OCI-LY7 (cell line): Measurements from ENCODE around the gene SLC17A7. TPM values are rescaled to one million over a fixed set of nuclear protein-coding genes. Genes with fewer than 3 reads are reported as not detected.

Experiments
- BruUV-seq: library from RNA; stranded (reverse); fragments of 400-500 nt; replicated peaks from 2 replicates; lab custom pipeline; 2021; lab: Mats Ljungman, UMichigan
- CTCF ChIA-PET: fragments of 300-600 bp; sonication (Branson Sonifier 250); formaldehyde crosslinking; loops from one replicate; lab custom pipeline; 2022; ENCODE audit warnings: antibody characterized with exemption; ENCODE audit not compliant: unreplicated experiment; lab: Charles Lee
- POLR2A ChIA-PET: fragments of 300-600 bp; sonication (Branson Sonifier 250); formaldehyde crosslinking; loops from one replicate; lab custom pipeline; 2022; ENCODE audit warnings: antibody characterized with exemption; lab: Charles Lee
- DNase-seq: peaks from one replicate; pipeline ENCODE4 v3.0.0-alpha.2; 2015; ENCODE audit warnings: low spot score
- H2AFZ ChIP-seq: fragments of 200-600 bp; sonication (generic), shearing (Covaris generic); 2 replicates; pipeline ENCODE4 v1.6.1; 2014; ENCODE audit warnings: mild to moderate bottlenecking, antibody characterized with exemption, low read length, moderate library complexity
- H3K27ac ChIP-seq: fragments of 200-600 bp; sonication (generic); 2 replicates; pipeline ENCODE4 v1.5.1; 2014; ENCODE audit warnings: mixed run types, low read depth, mild to moderate bottlenecking, moderate library complexity, low read length, inconsistent platforms; ENCODE audit not compliant: poor library complexity, severe bottlenecking
- H3K36me3 ChIP-seq: fragments of 200-600 bp; sonication (generic); 2 replicates; pipeline ENCODE4 v1.6.1; 2014; ENCODE audit warnings: mild to moderate bottlenecking, antibody characterized with exemption, low read length, moderate library complexity, mixed read lengths; ENCODE audit not compliant: insufficient read depth
- H3K4me1 ChIP-seq: fragments of 200-600 bp; sonication (generic); 2 replicates; pipeline ENCODE4 v1.5.1; 2014; ENCODE audit warnings: mild to moderate bottlenecking, low read length; ENCODE audit not compliant: insufficient read depth, poor library complexity, severe bottlenecking
- H3K4me2 ChIP-seq: fragments of 200-600 bp; sonication (generic); 2 replicates; pipeline ENCODE4 v1.6.1; 2014; ENCODE audit warnings: mild to moderate bottlenecking, low read length
- H3K4me3 ChIP-seq: fragments of 200-600 bp; sonication (generic); 2 replicates; pipeline ENCODE4 v1.5.1; 2014; ENCODE audit warnings: mild to moderate bottlenecking, low read depth, low read length; ENCODE audit not compliant: poor library complexity, severe bottlenecking
- H3K79me2 ChIP-seq: fragments of 200-600 bp; sonication (generic); 2 replicates; pipeline ENCODE4 v1.6.1; 2016; ENCODE audit warnings: low read depth, mild to moderate bottlenecking, low read length, moderate library complexity, mixed read lengths; ENCODE audit not compliant: insufficient read depth
- H3K9me2 ChIP-seq: fragments of 200-600 bp; sonication (generic); 2 replicates; pipeline ENCODE4 v1.6.1; 2016; ENCODE audit warnings: mild to moderate bottlenecking, low read length, mixed read lengths; ENCODE audit not compliant: insufficient read depth
- H3K9me3 ChIP-seq: fragments of 200-600 bp; sonication (generic); 2 replicates; pipeline ENCODE4 v1.6.1; 2014; ENCODE audit warnings: mild to moderate bottlenecking, mixed run types, low read length, mixed read lengths
- H4K20me1 ChIP-seq: fragments of 200-600 bp; sonication (generic); 2 replicates; pipeline ENCODE4 v1.6.1; 2014; ENCODE audit warnings: mild to moderate bottlenecking, antibody characterized with exemption, low read length, moderate library complexity, mixed read lengths; ENCODE audit not compliant: insufficient read depth
- CTCF ChIP-seq: fragments of 200-600 bp; sonication (generic); conservative IDR thresholded peaks from 2 replicates; pipeline ENCODE4 v1.5.1; 2014; ENCODE audit warnings: mild to moderate bottlenecking, antibody characterized with exemption, low read length, moderate library complexity, mixed read lengths
- EZH2phosphoT487 ChIP-seq: fragments of 200-600 bp; sonication (generic); IDR thresholded peaks from 2 replicates; pipeline ENCODE4 v1.6.1; 2018; ENCODE audit warnings: low read depth, borderline replicate concordance, mild to moderate bottlenecking, mixed run types, antibody characterized with exemption, low read length, moderate library complexity, mixed read lengths
- intact Hi-C: fragments of 100-400 bp; cut with micrococcal nuclease; formaldehyde crosslinking; loops from one replicate; pipeline ENCODE4 v1.10.0; 2022; ENCODE audit not compliant: unreplicated experiment
- total RNA-seq, 2 experiments: library from RNA; depleted of rRNA in 1 of 2; stranded (reverse); fragments of >200 nt in 1 of 2; shearing (Covaris generic) in 1 of 2; gene quantifications; 2 replicates each; pipeline ENCODE4 v1.2.3, GENCODE V29; 2014 to 2022

Gene SLC17A7
- total RNA-seq, 2 experiments from 2014 or later: 1.3 TPM

- Histone ChIP-seq H3K4me3 (no peak overlapping the region), H3K4me1 (peaks cover 8% of the 10 kb centered on the region), H3K9me3 (no peaks in the 10 kb centered on the region), H3K36me3 (peaks cover 44% of the 10 kb centered on the region), H3K9me2 (no peaks in the 10 kb centered on the region), H3K27ac (no peak overlapping the region), H4K20me1 (no peaks in the 10 kb centered on the region), H3K4me2 (no peak overlapping the region), H2AFZ (no peak overlapping the region), H3K79me2 (peaks cover 12% of the 10 kb centered on the region; the same call in 1 of the 2 replicates)
- TF ChIP-seq CTCF (no peak), EZH2phosphoT487 (no peak)
- ChIA-PET POLR2A (no interaction called here), CTCF (no interaction called here)
- no TSS peak for BruUV-seq
- intact Hi-C loops: no loop called here
- DNase-seq: no peak
Measured at GRCh38 chr19:49459388-49459787, 18.1 kb upstream of the SLC17A7 start.

GRCh38 chr19:49458567-49458903, 17.2 kb upstream of the SLC17A7 start:
- intact Hi-C loops: no loop called here
- CTCF ChIA-PET: no interaction called here
- DNase-seq: no peak
- no TSS peak for BruUV-seq
- Histone ChIP-seq H3K79me2 (peaks cover 21% of the 10 kb centered on the region), H3K4me1 (peaks cover 13% of the 10 kb centered on the region), H2AFZ (no peak overlapping the region), H3K4me2 (no peak overlapping the region), H3K4me3 (no peak overlapping the region), H3K9me3 (no peaks in the 10 kb centered on the region), H3K9me2 (no peaks in the 10 kb centered on the region), H3K27ac (no peak overlapping the region), H3K36me3 (peaks cover 40% of the 10 kb centered on the region), H4K20me1 (no peaks in the 10 kb centered on the region)
- no peak for TF ChIP-seq EZH2phosphoT487
- no peak for TF ChIP-seq CTCF
- POLR2A ChIA-PET: no interaction called here

DNA sequence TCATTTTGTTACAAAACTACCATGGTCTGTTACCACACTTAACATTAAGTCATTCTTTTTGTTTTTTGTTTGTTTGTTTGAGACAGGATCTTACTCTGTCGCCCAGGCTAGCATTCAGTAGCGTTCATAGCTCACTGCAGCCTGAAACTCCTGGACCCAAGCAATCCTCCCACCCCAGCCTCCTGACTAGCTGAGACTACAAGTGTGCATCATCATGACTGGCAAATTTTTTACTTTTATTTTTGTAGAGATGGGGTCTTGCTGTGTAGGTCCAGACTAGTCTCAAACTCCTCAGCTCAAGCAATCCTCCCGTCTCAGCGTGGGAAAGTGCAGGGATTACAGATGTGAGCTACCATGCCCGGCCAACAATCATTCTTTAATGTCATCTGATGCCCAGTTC, 15.0 kb upstream of the SLC17A7 start:
- Histone ChIP-seq H3K4me3 (no peak overlapping the region), H3K36me3 (peaks cover 40% of the 10 kb centered on the region), H3K9me2 (no peaks in the 10 kb centered on the region), H3K9me3 (no peaks in the 10 kb centered on the region), H2AFZ (no peak overlapping the region), H3K79me2 (peaks cover 29% of the 10 kb centered on the region), H3K4me1 (peaks cover 21% of the 10 kb centered on the region), H4K20me1 (no peaks in the 10 kb centered on the region), H3K4me2 (no peak overlapping the region), H3K27ac (no peak overlapping the region)
- DNase-seq: no peak
- intact Hi-C loops: no loop called here
- no TSS peak for BruUV-seq
- CTCF ChIA-PET: no interaction called here
- TF ChIP-seq CTCF (no peak), EZH2phosphoT487 (no peak)
- POLR2A ChIA-PET: no interaction called here
